Activated CD8-positive, alpha-beta T cell treated with anti-CD3 and anti-CD28 coated beads for 36 hours (primary cell): ENCODE measurements around the gene SHC4. TPM values are rescaled to one million over a fixed set of nuclear protein-coding genes. Genes with fewer than 3 reads are reported as not detected.

Source experiments
- ATAC-seq: fragments of 200-7000 bp; cut with Tn5 transposase; one replicate; pipeline ENCODE4 v1.10.0; 2021; ENCODE audit warnings: mild to moderate bottlenecking, moderate library complexity
- CTCF ChIA-PET: fragments of 350-600 bp; sonication (Branson Sonifier 250); formaldehyde crosslinking; loops from one replicate; lab custom pipeline; 2021; ENCODE audit warnings: antibody characterized with exemption; lab: Charles Lee
- POLR2A ChIA-PET: fragments of 350-600 bp; sonication (Branson Sonifier 250); formaldehyde crosslinking; loops from one replicate; lab custom pipeline; 2021; ENCODE audit warnings: antibody characterized with exemption; lab: Charles Lee
- DNase-seq: peaks from one replicate; pipeline ENCODE4 v3.0.0-alpha.2; 2020
- H3K27ac Mint-ChIP-seq: one replicate; pipeline ENCODE4 v1.8.0; 2021; ENCODE audit warnings: mild to moderate bottlenecking, mixed read lengths
- H3K27me3 Mint-ChIP-seq: one replicate; pipeline ENCODE4 v1.8.0; 2021; ENCODE audit warnings: mixed read lengths
- H3K36me3 Mint-ChIP-seq: one replicate; pipeline ENCODE4 v1.8.0; 2021; ENCODE audit warnings: low read depth, mixed read lengths
- H3K4me1 Mint-ChIP-seq: one replicate; pipeline ENCODE4 v1.8.0; 2021; ENCODE audit warnings: low read depth, mixed read lengths
- H3K4me3 Mint-ChIP-seq: one replicate; pipeline ENCODE4 v1.8.0; 2021; ENCODE audit warnings: mild to moderate bottlenecking, moderate library complexity, mixed read lengths
- H3K9me3 Mint-ChIP-seq: one replicate; pipeline ENCODE4 v1.8.0; 2021; ENCODE audit warnings: mixed read lengths
- intact Hi-C: fragments of 100-400 bp; cut with micrococcal nuclease; formaldehyde crosslinking; loops from one replicate; pipeline ENCODE4 v1.10.0; 2022
- total RNA-seq, 2 experiments: library from RNA; stranded (reverse); gene quantifications; one replicate each; pipeline ENCODE4 v1.2.3, GENCODE V29; 2021
- TF ChIP-seq, protein P1 (sequence below): fragments of 200-600 bp; IDR thresholded peaks from one replicate; pipeline ENCODE4 v1.8.0; 2022; ENCODE audit warnings: antibody characterized with exemption, mild to moderate bottlenecking

Gene SHC4
- total RNA-seq, 2 experiments from 2014 or later: 2.5 TPM

- ChIA-PET POLR2A (no interaction called here), CTCF (no interaction called here)
- Mint-ChIP-seq H3K27me3 (peaks cover 28% of the 10 kb centered on the region), H3K9me3 (no peaks in the 10 kb centered on the region), H3K4me1 (peaks cover 2% of the 10 kb centered on the region), H3K4me3 (no peak overlapping the region), H3K27ac (no peak overlapping the region), H3K36me3 (no peaks in the 10 kb centered on the region)
- DNase-seq: no peak
- intact Hi-C loops: no loop called here
- ATAC-seq: no peak
- TF ChIP-seq, protein P1, sequence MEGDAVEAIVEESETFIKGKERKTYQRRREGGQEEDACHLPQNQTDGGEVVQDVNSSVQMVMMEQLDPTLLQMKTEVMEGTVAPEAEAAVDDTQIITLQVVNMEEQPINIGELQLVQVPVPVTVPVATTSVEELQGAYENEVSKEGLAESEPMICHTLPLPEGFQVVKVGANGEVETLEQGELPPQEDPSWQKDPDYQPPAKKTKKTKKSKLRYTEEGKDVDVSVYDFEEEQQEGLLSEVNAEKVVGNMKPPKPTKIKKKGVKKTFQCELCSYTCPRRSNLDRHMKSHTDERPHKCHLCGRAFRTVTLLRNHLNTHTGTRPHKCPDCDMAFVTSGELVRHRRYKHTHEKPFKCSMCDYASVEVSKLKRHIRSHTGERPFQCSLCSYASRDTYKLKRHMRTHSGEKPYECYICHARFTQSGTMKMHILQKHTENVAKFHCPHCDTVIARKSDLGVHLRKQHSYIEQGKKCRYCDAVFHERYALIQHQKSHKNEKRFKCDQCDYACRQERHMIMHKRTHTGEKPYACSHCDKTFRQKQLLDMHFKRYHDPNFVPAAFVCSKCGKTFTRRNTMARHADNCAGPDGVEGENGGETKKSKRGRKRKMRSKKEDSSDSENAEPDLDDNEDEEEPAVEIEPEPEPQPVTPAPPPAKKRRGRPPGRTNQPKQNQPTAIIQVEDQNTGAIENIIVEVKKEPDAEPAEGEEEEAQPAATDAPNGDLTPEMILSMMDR: no peak
These were observed 14.9 kb upstream of the SHC4 start for GRCh38 chr15:48978638-48979037.

DNA sequence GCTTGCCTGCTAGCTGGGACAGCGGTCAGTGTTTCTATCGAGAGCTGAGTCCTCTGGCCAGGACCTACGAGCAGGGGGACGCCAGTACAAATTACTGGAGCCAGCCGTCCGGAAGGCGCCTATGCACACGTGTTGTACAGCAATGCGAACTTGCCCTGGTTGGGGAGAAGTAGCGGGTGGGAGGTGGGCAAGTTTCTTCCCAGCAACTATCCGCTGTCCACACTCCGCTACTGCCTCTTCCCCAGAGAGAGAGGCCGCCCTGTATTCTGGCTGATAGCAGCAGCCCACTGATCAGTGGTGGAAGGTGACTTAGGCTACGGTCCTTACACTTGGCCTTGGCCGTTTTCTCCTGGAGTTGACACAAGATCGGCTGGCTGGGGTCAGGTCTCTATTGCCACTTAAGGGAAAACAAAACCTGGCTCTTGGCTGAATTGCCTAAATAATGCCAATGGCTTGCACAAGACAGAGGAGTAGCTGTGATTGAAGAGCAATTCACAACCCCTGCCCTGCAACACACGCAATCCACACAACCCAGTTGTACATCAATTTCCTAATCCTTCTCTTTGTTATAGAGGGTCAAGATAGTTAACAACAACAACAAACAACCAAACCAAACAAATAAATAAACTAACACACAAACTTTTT is 12.8 kb upstream of the SHC4 start:
- H3K4me3 Mint-ChIP-seq: no peak overlapping the region
- no peaks in the 10 kb centered on the region for H3K9me3 Mint-ChIP-seq
- no peak overlapping the region for H3K27ac Mint-ChIP-seq
- peaks cover 25% of the 10 kb centered on the region for H3K27me3 Mint-ChIP-seq
- ChIA-PET POLR2A (interaction anchor here (1.2 kb wide), 1 partner anchor 13 kb away, joined by 3 read pairs; the partner anchor contains the start of gene SHC4), CTCF (interaction anchor here (1.0 to 4.0 kb wide), 25 partner anchors 10 to 175 kb away, joined by 3 to 54 read pairs (median 5); partner anchors contain the start of genes EID1 and SHC4)
- TF ChIP-seq, protein P1: no peak
- H3K4me1 Mint-ChIP-seq: peaks cover 2% of the 10 kb centered on the region
- intact Hi-C loops: no loop called here
- no peaks in the 10 kb centered on the region for H3K36me3 Mint-ChIP-seq
- ATAC-seq (no peak), DNase-seq (no peak)

DNA sequence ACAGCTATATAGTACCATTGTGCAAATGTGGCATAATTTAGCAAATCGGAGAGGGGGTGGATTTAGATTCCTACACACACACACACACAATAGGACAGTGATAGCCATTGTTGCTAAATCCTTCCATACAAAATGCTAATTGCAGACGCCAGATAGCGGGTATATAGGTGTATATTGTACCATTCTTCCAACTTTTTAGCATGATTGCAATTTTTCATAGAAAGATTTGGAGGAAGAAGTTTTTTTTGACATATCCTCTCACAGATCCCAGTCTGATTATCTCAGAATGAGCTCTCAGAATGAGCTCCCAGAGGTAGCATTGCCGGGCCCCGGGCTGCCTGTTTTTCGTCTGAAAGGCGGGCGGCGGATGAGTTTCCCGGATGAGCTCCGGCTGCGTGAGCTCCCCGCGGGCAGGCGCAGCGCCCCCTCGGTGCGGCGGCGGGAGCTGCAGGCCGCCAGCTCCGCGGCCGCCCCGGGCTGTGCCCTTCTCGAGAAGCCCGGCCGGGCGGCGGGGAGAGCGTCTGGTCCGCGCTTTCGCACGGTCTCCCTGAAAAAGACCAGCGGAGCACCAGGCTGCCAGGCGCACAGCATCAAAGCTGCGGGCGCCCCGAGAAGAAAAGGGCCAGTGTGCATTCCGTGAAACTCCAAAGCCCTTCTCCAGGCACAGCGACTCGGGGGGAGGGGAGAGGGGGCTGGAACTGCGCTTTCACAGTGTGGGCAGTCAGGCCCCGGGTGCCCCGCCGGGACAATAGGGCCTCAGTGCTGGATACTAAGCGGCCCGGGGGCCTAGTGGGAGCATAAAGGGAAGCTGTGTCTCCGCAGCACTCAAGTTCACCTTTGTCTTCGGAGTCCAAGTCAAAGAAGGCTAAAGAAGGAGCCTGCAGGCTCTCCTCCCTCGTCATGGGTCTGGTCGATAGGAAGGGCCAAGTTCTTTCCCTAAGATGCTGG is 12.0 kb upstream of the SHC4 start:
- TF ChIP-seq, protein P1: peak; percentile 97
- peak; percentile 84 for DNase-seq
- Mint-ChIP-seq H3K4me1 (peaks cover 2% of the 10 kb centered on the region), H3K27ac (no peak overlapping the region), H3K27me3 (peaks cover 21% of the 10 kb centered on the region), H3K36me3 (no peaks in the 10 kb centered on the region), H3K9me3 (no peaks in the 10 kb centered on the region), H3K4me3 (peak overlapping the region; percentile 46)
- ATAC-seq: peak; percentile 100
- intact Hi-C loops: no loop called here
- POLR2A ChIA-PET: interaction anchor here (0.6 to 1.2 kb wide), 2 partner anchors 9 to 12 kb away, joined by 3 to 4 read pairs; partner anchors contain the start of gene SHC4
- CTCF ChIA-PET: interaction anchor here (0.6 to 4.0 kb wide), 55 partner anchors 10 to 1739 kb away, joined by 3 to 54 read pairs (median 4); partner anchors contain the start of genes EID1 and SHC4

DNA sequence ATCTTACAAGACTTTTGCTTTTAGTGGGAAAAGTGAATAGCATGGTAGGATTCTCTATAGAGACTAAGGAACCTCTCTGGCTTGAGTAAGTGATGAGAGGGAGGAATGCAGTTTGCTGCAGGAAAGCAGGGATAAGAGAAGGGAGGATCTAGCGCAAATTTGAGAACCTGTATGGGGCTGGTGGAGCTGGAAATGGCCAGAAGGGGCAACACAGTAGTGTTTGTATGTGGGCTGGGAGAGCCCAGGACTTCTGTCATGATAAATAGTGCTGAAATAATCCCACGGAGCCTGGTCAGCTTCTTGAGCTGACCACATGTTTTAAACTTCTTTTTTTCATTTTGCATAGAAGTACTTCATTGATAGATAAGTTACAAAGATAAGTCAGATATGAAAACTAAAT is 11.2 kb upstream of the SHC4 start:
- no peak overlapping the region for H3K27ac Mint-ChIP-seq
- H3K4me1 Mint-ChIP-seq: peaks cover 2% of the 10 kb centered on the region
- intact Hi-C loops: no loop called here
- H3K9me3 Mint-ChIP-seq: no peaks in the 10 kb centered on the region
- peaks cover 19% of the 10 kb centered on the region for H3K27me3 Mint-ChIP-seq
- ATAC-seq (no peak), DNase-seq (no peak)
- TF ChIP-seq, protein P1: no peak
- ChIA-PET POLR2A (interaction anchor here (0.7 kb wide), 1 partner anchor 90 kb away, joined by 6 read pairs; no protein-coding TSS in a partner anchor), CTCF (interaction anchor here (0.6 to 4.0 kb wide), 30 partner anchors 9 to 1738 kb away, joined by 3 to 54 read pairs (median 6); partner anchors contain the start of genes EID1 and SHC4)
- no peaks in the 10 kb centered on the region for H3K36me3 Mint-ChIP-seq
- H3K4me3 Mint-ChIP-seq: no peak overlapping the region
